IgD-negative memory B cell (primary cell): ENCODE results near the gene CACNA2D3. TPM values are rescaled to one million over a fixed set of nuclear protein-coding genes. Genes with fewer than 3 reads are reported as not detected.

Experiments
- polyA plus RNA-seq: library from polyadenylated mRNA; unstranded; fragments of 300-500 nt; fragmentation: Illumina TruSeq; gene quantifications from one replicate; pipeline ENCODE4 v1.2.3, GENCODE V29; 2021

The CACNA2D3 gene
- polyA plus RNA-seq, 1 donor from 2014 or later = not detected

Other genes with a start within 250 kb of the CACNA2D3 start
- 21.0 TPM for gene ACTR8, start 240.4 kb upstream of the CACNA2D3 start, polyA plus RNA-seq
- gene SELENOK, start 230.7 kb upstream of the CACNA2D3 start, polyA plus RNA-seq = 121 TPM